ENCODE results near the gene CDY2A.
"Not testable (repeated sequence)": the region's sequence is repeated elsewhere in the genome, so short reads cannot be mapped to it uniquely, and the experiment has no call there.

The CDY2A gene

GRCh38 chrY:18025487-18025886, at the start of gene CDY2A:
Gene CDY2A (plus strand): TSS chrY:18025787. CDS start chrY:18026115, 328 bp downstream.
- not testable (repeated sequence) for DNase-seq, ATAC-seq

GRCh38 chrY:17997586-17997985, 28.0 kb upstream of the CDY2A start:
- not testable (repeated sequence) for DNase-seq, ATAC-seq

GRCh38 chrY:17998266-17998665, 27.3 kb upstream of the CDY2A start:
- DNase-seq, ATAC-seq: not testable (repeated sequence)

GRCh38 chrY:18023897-18024296, 1.7 kb upstream of the CDY2A start:
- not testable (repeated sequence) for DNase-seq, ATAC-seq

GRCh38 chrY:18028845-18029244, 3.3 kb downstream of the CDY2A start:
- not testable (repeated sequence) for DNase-seq, ATAC-seq

- not testable (repeated sequence) for DNase-seq, ATAC-seq
Measured at GRCh38 chrY:18030178-18030577, 4.6 kb downstream of the CDY2A start.

- DNase-seq, ATAC-seq: not testable (repeated sequence)
Measured at GRCh38 chrY:18034100-18034814, 8.7 kb downstream of the CDY2A start.

- not testable (repeated sequence) for ATAC-seq, DNase-seq
Measured at GRCh38 chrY:18034864-18035263, 9.3 kb downstream of the CDY2A start.

GRCh38 chrY:18044990-18045389, 19.4 kb downstream of the CDY2A start:
- not testable (repeated sequence) for ATAC-seq, DNase-seq

- not testable (repeated sequence) for ATAC-seq, DNase-seq
Measured at GRCh38 chrY:18048149-18049040, 22.8 kb downstream of the CDY2A start.

GRCh38 chrY:18049061-18049460, 23.5 kb downstream of the CDY2A start:
- not testable (repeated sequence) for ATAC-seq, DNase-seq

GRCh38 chrY:18056473-18056872, 30.9 kb downstream of the CDY2A start:
- ATAC-seq, DNase-seq: not testable (repeated sequence)

- ATAC-seq, DNase-seq: not testable (repeated sequence)
Measured at GRCh38 chrY:18073464-18073863, 47.9 kb downstream of the CDY2A start.

Measured in stimulated activated naive CD8-positive, alpha-beta T cell treated with anti-CD3 and anti-CD28 coated beads, Interleukin-15, Interleukin-2, amounts not matched to agents 100 U/mL and 50 U/mL, for 24 hours (primary cell).